MM.1S (cell line): Measurements from ENCODE around the gene BCO2.

Source experiments
- CTCF ChIP-seq: fragments of 300-600 bp; sonication (generic); IDR thresholded peaks from 2 replicates; pipeline ENCODE4 v1.5.1; 2016; ENCODE audit warnings: antibody characterized with exemption, low read length, mixed read lengths
- EZH2 ChIP-seq: fragments of 300-600 bp; sonication (generic); optimal IDR thresholded peaks from 2 replicates; pipeline ENCODE3; 2017; ENCODE audit warnings: low read depth, mild to moderate bottlenecking, antibody characterized with exemption, low read length, mixed read lengths

GRCh38 chr11:112267188-112267591 lies 91.9 kb downstream of the BCO2 start:
- no peak for TF ChIP-seq CTCF
- no peak for TF ChIP-seq EZH2
